Gastrocnemius medialis (tissue), 4 donors: Measurements from ENCODE around the gene DRC3. TPM values are rescaled to one million over a fixed set of nuclear protein-coding genes. Genes with fewer than 3 reads are reported as not detected.

Experiments used
- ATAC-seq, 2 donors: fragments of 150-250 bp; one replicate each; pipeline ENCODE4 v1.9.1; 2016
- DNase-seq, 2 donors: peaks; one replicate each; pipeline ENCODE4 v3.0.0-alpha.2; 2019
- H3K27ac ChIP-seq, 4 donors: fragments of 200-600 bp; sonication (generic); 1 replicate in 1 of 4; 2 replicates in 3 of 4; pipeline ENCODE4 v1.5.1; 2016 to 2018; ENCODE audit warnings: mild to moderate bottlenecking in 2 of 4, moderate library complexity in 1 of 4
- H3K27me3 ChIP-seq, 3 donors: fragments of 200-600 bp; sonication (generic) in 2 of 3; 1 replicate in 1 of 3; 2 replicates in 2 of 3; pipeline versions ENCODE4 v1.5.1 to v1.6.0; 2016 to 2019; ENCODE audit warnings: mild to moderate bottlenecking in 1 of 3, moderate library complexity in 1 of 3
- H3K36me3 ChIP-seq, 2 donors: fragments of 200-600 bp; sonication (generic) in 1 of 2; one replicate each; pipeline ENCODE4 v1.5.1; 2017 to 2018
- H3K4me1 ChIP-seq, 2 donors: fragments of 200-600 bp; sonication (generic) in 1 of 2; one replicate each; pipeline ENCODE4 v1.5.1; 2016 to 2017; ENCODE audit warnings: mild to moderate bottlenecking in 2 of 2
- H3K4me3 ChIP-seq, 4 donors: fragments of 200-600 bp; sonication (generic) in 3 of 4; 1 replicate in 1 of 4; 2 replicates in 3 of 4; pipeline ENCODE4 v1.5.1; 2016 to 2019; ENCODE audit warnings: mild to moderate bottlenecking in 2 of 4
- H3K9me3 ChIP-seq, 3 donors: fragments of 200-600 bp; sonication (generic) in 2 of 3; 1 replicate in 1 of 3; 2 replicates in 2 of 3; pipeline ENCODE4 v1.5.1; 2016 to 2019
- POLR2A ChIP-seq, 2 donors: fragments of 450-650 bp; IDR thresholded peaks; one replicate each; pipeline ENCODE4 v1.6.1; 2017; ENCODE audit warnings: antibody characterized with exemption in 2 of 2, mild to moderate bottlenecking in 2 of 2, moderate library complexity in 2 of 2
- in situ Hi-C, 4 donors: fragments of 200-750 bp; cut with MboI; loops; one replicate each; pipeline versions ENCODE4 v1.15.0 to v1.8.0; 2017; ENCODE audit warnings: low sequenced_read_pairs in 4 of 4
- intact Hi-C: fragments of 100-400 bp; cut with DNase I; formaldehyde crosslinking; loops from one replicate; pipeline ENCODE4 v1.15.1; 2023; ENCODE audit warnings: low total_unique reads
- total RNA-seq, 4 donors: library from RNA; depleted of rRNA; stranded (reverse); fragments of >200 nt; gene quantifications; one replicate each; pipeline versions ENCODE4 v1.1.0 to v1.2.3, GENCODE V29; 2016
- TF ChIP-seq, protein P1 (sequence below), 5 experiments: fragments of 450-650 bp in 3 of 5; fragments of 200-600 bp in 2 of 5; sonication (generic) in 2 of 5; IDR thresholded peaks in 4 of 5; conservative IDR thresholded peaks in 1 of 5; 1 replicate in 4 of 5; 2 replicates in 1 of 5; pipeline ENCODE4 v1.5.1; 2016 to 2019; ENCODE audit warnings: antibody characterized with exemption in 5 of 5, mild to moderate bottlenecking in 3 of 5, moderate library complexity in 3 of 5

The DRC3 gene
- total RNA-seq, 4 donors from 2014 or later, result 0.05 to 0.81 (median 0.28) TPM

DNA sequence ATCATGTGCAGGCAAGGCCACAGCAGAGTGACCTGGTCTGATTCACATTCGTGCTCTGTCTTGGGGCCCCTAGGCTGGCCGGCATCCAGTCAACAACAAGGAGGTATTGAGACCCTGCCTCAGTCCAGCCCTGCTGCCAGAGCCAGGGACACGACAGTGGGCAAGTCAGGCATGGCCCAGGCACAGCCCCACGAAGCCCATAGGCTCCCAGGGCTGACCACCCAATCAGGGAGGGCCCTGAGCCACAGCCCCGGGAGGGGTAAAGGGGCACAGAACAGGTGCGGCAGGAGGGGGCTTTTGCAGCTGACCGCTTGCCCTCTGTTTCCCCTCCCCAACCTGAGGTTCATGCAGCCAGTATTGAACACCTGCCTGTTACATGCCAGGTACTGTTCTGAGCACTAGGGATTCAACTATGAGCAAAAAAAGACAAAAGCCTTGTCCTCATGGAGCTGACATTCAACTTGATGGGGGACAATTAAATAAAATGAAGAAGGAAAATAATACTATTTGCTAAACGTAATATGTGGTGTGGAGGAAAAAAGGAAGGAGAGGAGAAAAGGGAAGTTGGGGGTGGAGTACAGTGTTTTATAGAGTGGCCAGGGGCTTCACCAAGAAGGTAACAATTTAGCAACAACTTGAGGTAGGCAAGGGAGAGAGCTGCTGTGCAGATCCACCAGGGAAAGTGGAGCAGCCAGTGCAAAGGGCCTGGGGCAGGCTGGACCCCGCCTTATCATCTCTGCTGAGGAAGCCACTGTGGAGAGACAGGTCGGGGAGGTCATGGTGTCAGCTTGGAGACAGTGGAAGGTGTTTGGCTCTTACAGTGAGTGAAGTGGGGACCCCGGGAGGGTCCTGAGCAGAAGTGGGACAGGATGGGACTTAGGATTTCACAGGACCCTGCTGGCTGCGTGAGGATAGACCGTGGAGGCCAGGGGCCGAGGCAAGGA, 6.1 kb downstream of the DRC3 start:
- TF ChIP-seq, protein P1, sequence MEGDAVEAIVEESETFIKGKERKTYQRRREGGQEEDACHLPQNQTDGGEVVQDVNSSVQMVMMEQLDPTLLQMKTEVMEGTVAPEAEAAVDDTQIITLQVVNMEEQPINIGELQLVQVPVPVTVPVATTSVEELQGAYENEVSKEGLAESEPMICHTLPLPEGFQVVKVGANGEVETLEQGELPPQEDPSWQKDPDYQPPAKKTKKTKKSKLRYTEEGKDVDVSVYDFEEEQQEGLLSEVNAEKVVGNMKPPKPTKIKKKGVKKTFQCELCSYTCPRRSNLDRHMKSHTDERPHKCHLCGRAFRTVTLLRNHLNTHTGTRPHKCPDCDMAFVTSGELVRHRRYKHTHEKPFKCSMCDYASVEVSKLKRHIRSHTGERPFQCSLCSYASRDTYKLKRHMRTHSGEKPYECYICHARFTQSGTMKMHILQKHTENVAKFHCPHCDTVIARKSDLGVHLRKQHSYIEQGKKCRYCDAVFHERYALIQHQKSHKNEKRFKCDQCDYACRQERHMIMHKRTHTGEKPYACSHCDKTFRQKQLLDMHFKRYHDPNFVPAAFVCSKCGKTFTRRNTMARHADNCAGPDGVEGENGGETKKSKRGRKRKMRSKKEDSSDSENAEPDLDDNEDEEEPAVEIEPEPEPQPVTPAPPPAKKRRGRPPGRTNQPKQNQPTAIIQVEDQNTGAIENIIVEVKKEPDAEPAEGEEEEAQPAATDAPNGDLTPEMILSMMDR (IDR thresholded peaks at IDR 0.05 in 4 of 5, conservative IDR thresholded peaks at IDR 0.05 in 1 of 5), result no peak
- no peak for TF ChIP-seq POLR2A (IDR thresholded peaks at IDR 0.05)
- Histone ChIP-seq H3K27ac (no peak overlapping the region), H3K9me3 (no peaks in the 10 kb centered on the region), H3K27me3 (no peaks in the 10 kb centered on the region), H3K36me3 (no peaks in the 10 kb centered on the region), H3K4me3 (no peak overlapping the region), H3K4me1 (no peaks in the 10 kb centered on the region)
- DNase-seq, result no peak
- intact Hi-C loops, result loop anchor here (10.0 kb wide), 1 partner anchor 336 kb away; the partner anchor contains the start of genes SMCR8 and TOP3A
- ATAC-seq, result no peak
- in situ Hi-C loops, result loop anchor here in 2 of 4 donors (10.0 kb wide), 2 partner anchors 56 to 104 kb away; partner anchors contain the start of genes ATPAF2 (in 1 of the 2) and GID4 (in 1 of the 2)

DNA sequence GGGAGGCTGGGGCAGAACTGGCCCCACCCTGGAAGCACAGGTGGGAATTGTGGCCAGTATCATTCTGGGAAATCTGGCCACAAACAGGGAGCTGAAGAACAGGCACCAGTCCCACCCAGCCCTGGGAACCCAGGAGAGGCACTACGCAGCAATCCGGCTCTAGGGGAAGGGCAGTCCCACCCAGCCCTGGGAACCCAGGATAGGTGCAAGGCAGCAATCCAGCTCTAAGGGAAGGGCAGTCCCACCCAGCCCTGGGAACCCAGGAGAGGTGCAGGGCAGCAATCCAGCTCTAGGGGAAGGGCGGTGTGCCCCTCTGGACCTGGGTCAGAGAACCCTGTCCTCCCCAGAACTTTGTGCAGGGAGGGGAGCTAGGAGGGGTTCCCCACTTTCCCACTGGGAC, 7.1 kb downstream of the DRC3 start:
- Histone ChIP-seq H3K27me3 (no peaks in the 10 kb centered on the region), H3K27ac (no peak overlapping the region), H3K9me3 (no peaks in the 10 kb centered on the region), H3K36me3 (no peaks in the 10 kb centered on the region), H3K4me1 (no peaks in the 10 kb centered on the region), H3K4me3 (no peak overlapping the region)
- ATAC-seq, result no peak
- intact Hi-C loops (loop anchor here (10.0 kb wide), 1 partner anchor 335 kb away; the partner anchor contains the start of genes SMCR8 and TOP3A), in situ Hi-C loops (loop anchor here in 2 of 4 donors (10.0 kb wide), 3 partner anchors 55 to 105 kb away; partner anchors contain the start of genes ATPAF2 (in 1 of the 2) and GID4 (in 1 of the 2))
- TF ChIP-seq, protein P1 (IDR thresholded peaks at IDR 0.05 in 4 of 5, conservative IDR thresholded peaks at IDR 0.05 in 1 of 5), result no peak
- no peak for TF ChIP-seq POLR2A (IDR thresholded peaks at IDR 0.05)
- no peak for DNase-seq

DNA sequence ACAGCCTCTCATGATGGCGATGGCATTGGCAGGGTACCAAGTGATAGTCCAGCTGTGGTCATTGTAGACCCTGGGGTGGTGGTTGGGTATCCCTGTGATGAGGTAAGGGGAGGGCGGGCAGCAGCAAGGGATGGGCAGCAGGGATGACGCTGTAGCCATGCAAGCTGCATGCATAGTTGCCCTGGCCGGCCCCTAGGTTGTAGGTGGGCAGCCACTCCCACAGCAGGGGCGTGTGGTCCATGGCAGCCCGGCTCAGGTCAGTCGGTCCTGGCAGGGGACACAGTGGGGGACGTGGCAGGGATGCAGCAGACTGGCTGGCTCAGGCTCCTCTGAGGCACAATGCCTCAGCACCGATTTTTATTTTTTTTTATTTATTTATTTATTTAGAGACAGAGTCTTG, 8.7 kb downstream of the DRC3 start:
- no peak overlapping the region for H3K4me3 ChIP-seq
- H3K27me3 ChIP-seq, result no peaks in the 10 kb centered on the region
- H3K36me3 ChIP-seq, result no peaks in the 10 kb centered on the region
- H3K27ac ChIP-seq, result no peak overlapping the region
- TF ChIP-seq POLR2A (IDR thresholded peaks at IDR 0.05), result no peak
- TF ChIP-seq, protein P1 (IDR thresholded peaks at IDR 0.05 in 4 of 5, conservative IDR thresholded peaks at IDR 0.05 in 1 of 5), result no peak
- intact Hi-C loops, result no loop called here
- in situ Hi-C loops, result loop anchor here in 1 of 4 donors (10.0 kb wide), 1 partner anchor 57 kb away; no protein-coding TSS in a partner anchor
- no peaks in the 10 kb centered on the region for H3K9me3 ChIP-seq
- H3K4me1 ChIP-seq, result no peaks in the 10 kb centered on the region
- ATAC-seq (no peak), DNase-seq (no peak)

- in situ Hi-C loops, result loop anchor here in 1 of 4 donors (10.0 kb wide), 1 partner anchor 58 kb away; no protein-coding TSS in a partner anchor
- Histone ChIP-seq H3K4me1 (no peaks in the 10 kb centered on the region), H3K36me3 (no peaks in the 10 kb centered on the region), H3K27ac (no peak overlapping the region), H3K4me3 (no peak overlapping the region), H3K9me3 (no peaks in the 10 kb centered on the region), H3K27me3 (no peaks in the 10 kb centered on the region)
- no peak for ATAC-seq
- TF ChIP-seq, protein P1 (IDR thresholded peaks at IDR 0.05 in 4 of 5, conservative IDR thresholded peaks at IDR 0.05 in 1 of 5), result no peak
- intact Hi-C loops, result no loop called here
- DNase-seq, result no peak
Observed at GRCh38 chr17:17982801-17983200, 10.1 kb downstream of the DRC3 start.
